HEK293 (cell line): ENCODE measurements around the gene PARD3.

ENCODE experiments used
- CTCF ChIA-PET: fragments of 350-600 bp; formaldehyde crosslinking; extraction: SDS; loops from one replicate; lab custom pipeline; 2021; ENCODE audit warnings: antibody characterized with exemption; lab: Yijun Ruan, JAX
- POLR2A ChIA-PET: fragments of 300-600 bp; formaldehyde crosslinking; extraction: SDS; loops from one replicate; lab custom pipeline; 2020; ENCODE audit warnings: antibody characterized with exemption, inconsistent platforms; lab: Yijun Ruan, JAX
- H3K27ac ChIP-seq: fragments of 200-500 bp; sonication (Bioruptor generic); 2 replicates; pipeline ENCODE4 v1.5.1; 2014; ENCODE audit warnings: low read depth, low read length, control low read depth, inconsistent platforms; ENCODE audit errors: extremely low read depth
- H3K36me3 ChIP-seq, 2 experiments: fragments of 200-500 bp in 1 of 2; sonication (Bioruptor generic) in 1 of 2; 1 replicate in 1 of 2; 2 replicates in 1 of 2; pipeline ENCODE4 v1.5.1; 2014 to 2017; ENCODE audit warnings: inconsistent platforms in 2 of 2, low read length in 2 of 2; ENCODE audit not compliant: control insufficient read depth in 2 of 2, insufficient read depth in 1 of 2
- H3K4me1 ChIP-seq: fragments of 200-500 bp; sonication (Bioruptor generic); 2 replicates; pipeline ENCODE4 v1.5.1; 2014; ENCODE audit warnings: mild to moderate bottlenecking, low read length, inconsistent platforms; ENCODE audit not compliant: control insufficient read depth, insufficient read depth
- H3K4me3 ChIP-seq: 2 replicates; pipeline ENCODE4 v1.5.1; 2011; ENCODE audit warnings: low read depth, mild to moderate bottlenecking, control low read depth, low read length, moderate library complexity
- H3K9me3 ChIP-seq: fragments of 200-500 bp; sonication (Bioruptor generic); 2 replicates; pipeline ENCODE4 v1.5.1; 2014; ENCODE audit warnings: low read depth, low read length, inconsistent platforms; ENCODE audit not compliant: control insufficient read depth, insufficient read depth
- CTCF ChIP-seq: fragments of 450-650 bp; formaldehyde crosslinking; IDR thresholded peaks from 2 replicates; pipeline ENCODE4 v1.5.1; 2016; ENCODE audit warnings: missing biosample characterization, missing genetic modification characterization
- IKZF3 ChIP-seq: fragments of 450-650 bp; IDR thresholded peaks from 2 replicates; pipeline ENCODE4 v1.5.0; 2018; ENCODE audit warnings: missing biosample characterization, mild to moderate bottlenecking, missing genetic modification characterization, moderate library complexity
- SCRT2 ChIP-seq: fragments of 450-650 bp; formaldehyde crosslinking; IDR thresholded peaks from 2 replicates; pipeline ENCODE4 v1.5.1; 2016; ENCODE audit warnings: missing biosample characterization, missing genetic modification characterization
- SP2 ChIP-seq: fragments of 450-650 bp; formaldehyde crosslinking; IDR thresholded peaks from 2 replicates; pipeline ENCODE4 v1.5.1; 2016; ENCODE audit warnings: missing biosample characterization, missing genetic modification characterization
- ZFP41 ChIP-seq: fragments of 450-650 bp; formaldehyde crosslinking; IDR thresholded peaks from 2 replicates; pipeline ENCODE4 v1.5.1; 2016; ENCODE audit warnings: missing biosample characterization, missing genetic modification characterization, borderline replicate concordance
- ZNF132 ChIP-seq: fragments of 450-650 bp; formaldehyde crosslinking; IDR thresholded peaks from 2 replicates; pipeline ENCODE4 v1.5.1; 2017; ENCODE audit warnings: missing biosample characterization, missing genetic modification characterization, borderline replicate concordance
- ZNF174 ChIP-seq: fragments of 450-650 bp; formaldehyde crosslinking; IDR thresholded peaks from 2 replicates; pipeline ENCODE4 v1.5.0; 2017; ENCODE audit warnings: missing biosample characterization, mild to moderate bottlenecking, missing genetic modification characterization
- ZNF223 ChIP-seq: fragments of 450-650 bp; formaldehyde crosslinking; IDR thresholded peaks from 2 replicates; pipeline ENCODE4 v1.5.1; 2016; ENCODE audit warnings: missing biosample characterization, missing genetic modification characterization
- ZNF324 ChIP-seq: fragments of 450-650 bp; formaldehyde crosslinking; IDR thresholded peaks from 2 replicates; pipeline ENCODE4 v1.5.1; 2016; ENCODE audit warnings: missing biosample characterization, missing genetic modification characterization
- ZNF501 ChIP-seq: fragments of 450-650 bp; formaldehyde crosslinking; IDR thresholded peaks from 2 replicates; pipeline ENCODE4 v1.5.1; 2016; ENCODE audit warnings: missing biosample characterization, missing genetic modification characterization
- ZNF555 ChIP-seq: fragments of 450-650 bp; formaldehyde crosslinking; conservative IDR thresholded peaks from 2 replicates; pipeline ENCODE4 v1.5.1; 2017; ENCODE audit warnings: missing biosample characterization, mild to moderate bottlenecking, missing genetic modification characterization, inconsistent platforms
- ZNF670 ChIP-seq: fragments of 450-650 bp; formaldehyde crosslinking; IDR thresholded peaks from 2 replicates; pipeline ENCODE4 v1.5.1; 2016; ENCODE audit warnings: missing biosample characterization, missing genetic modification characterization, low read depth
- ZNF747 ChIP-seq: fragments of 450-650 bp; formaldehyde crosslinking; IDR thresholded peaks from 2 replicates; pipeline ENCODE4 v1.5.1; 2016; ENCODE audit warnings: missing biosample characterization, missing genetic modification characterization
- ZNF768 ChIP-seq: fragments of 450-650 bp; formaldehyde crosslinking; IDR thresholded peaks from 2 replicates; pipeline ENCODE4 v1.5.1; 2018; ENCODE audit warnings: missing biosample characterization, mild to moderate bottlenecking, missing genetic modification characterization
- ZNF777 ChIP-seq: fragments of 450-650 bp; formaldehyde crosslinking; IDR thresholded peaks from 2 replicates; pipeline ENCODE4 v1.5.1; 2017; ENCODE audit warnings: missing biosample characterization, missing genetic modification characterization, borderline replicate concordance
- TF ChIP-seq, protein P1 (sequence below): fragments of 450-650 bp; formaldehyde crosslinking; IDR thresholded peaks from 2 replicates; pipeline ENCODE4 v1.5.1; 2016; ENCODE audit warnings: missing biosample characterization, missing genetic modification characterization
- TF ChIP-seq, protein P2 (sequence below): fragments of 450-650 bp; IDR thresholded peaks from 2 replicates; pipeline ENCODE4 v1.5.1; 2018; ENCODE audit warnings: missing biosample characterization, mild to moderate bottlenecking, missing genetic modification characterization
- TF ChIP-seq, protein P3 (sequence below): fragments of 450-650 bp; formaldehyde crosslinking; IDR thresholded peaks from 2 replicates; pipeline ENCODE4 v1.5.1; 2016; ENCODE audit warnings: missing biosample characterization, missing genetic modification characterization

PARD3 gene

DNA sequence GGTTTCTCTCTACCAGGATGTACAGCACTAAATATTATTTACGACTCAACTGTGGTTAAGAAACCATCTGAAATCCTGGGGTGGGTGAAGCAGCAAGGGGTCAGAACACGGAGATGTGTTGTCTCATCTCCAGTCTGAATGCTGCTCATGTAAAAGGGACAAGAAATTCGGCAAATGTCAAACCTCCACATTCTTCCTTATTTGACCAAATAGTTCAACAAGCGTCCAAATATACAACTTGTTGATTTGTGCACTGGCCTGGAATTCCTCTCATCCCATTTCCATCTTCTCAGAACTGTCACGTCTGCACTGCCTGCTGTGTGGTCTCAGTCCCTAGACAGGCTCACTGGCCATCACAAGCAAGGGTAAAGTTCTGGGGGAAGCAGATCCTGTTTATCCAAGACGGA, 520.0 kb downstream of the PARD3 start:
- H3K4me1 ChIP-seq: peaks cover 7% of the 10 kb centered on the region; the same call in 1 of the 2 replicates

GRCh38 chr10:34294137-34294536, 521.0 kb downstream of the PARD3 start:
- ChIA-PET CTCF (no interaction called here), POLR2A (no interaction called here)
- TF ChIP-seq ZNF132 (tag by site-specific recombination): no peak
- TF ChIP-seq ZNF777: no peak
- TF ChIP-seq, protein P1, sequence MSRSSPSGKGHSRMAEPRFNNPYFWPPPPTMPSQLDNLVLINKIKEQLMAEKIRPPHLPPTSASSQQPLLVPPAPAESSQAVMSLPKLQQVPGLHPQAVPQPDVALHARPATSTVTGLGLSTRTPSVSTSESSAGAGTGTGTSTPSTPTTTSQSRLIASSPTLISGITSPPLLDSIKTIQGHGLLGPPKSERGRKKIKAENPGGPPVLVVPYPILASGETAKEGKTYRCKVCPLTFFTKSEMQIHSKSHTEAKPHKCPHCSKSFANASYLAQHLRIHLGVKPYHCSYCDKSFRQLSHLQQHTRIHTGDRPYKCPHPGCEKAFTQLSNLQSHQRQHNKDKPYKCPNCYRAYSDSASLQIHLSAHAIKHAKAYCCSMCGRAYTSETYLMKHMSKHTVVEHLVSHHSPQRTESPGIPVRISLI (tag by site-specific recombination): no peak
- TF ChIP-seq ZNF747: no peak
- no peak for TF ChIP-seq ZFP41 (tag by site-specific recombination)
- TF ChIP-seq ZNF223 (tag by site-specific recombination): no peak
- H3K4me3 ChIP-seq: no peak overlapping the region
- no peak overlapping the region for H3K27ac ChIP-seq
- H3K4me1 ChIP-seq: peaks cover 7% of the 10 kb centered on the region; the same call in 1 of the 2 replicates
- H3K36me3 ChIP-seq: no peaks in the 10 kb centered on the region
- H3K9me3 ChIP-seq: no peaks in the 10 kb centered on the region

More for the DNA sequence above, 520.0 kb downstream of the PARD3 start:
- Histone ChIP-seq H3K9me3 (no peaks in the 10 kb centered on the region), H3K36me3 (no peaks in the 10 kb centered on the region), H3K4me3 (no peak overlapping the region), H3K27ac (no peak overlapping the region)
- POLR2A ChIA-PET: no interaction called here
- TF ChIP-seq SCRT2: peak; percentile 67
- TF ChIP-seq ZNF324 (tag by site-specific recombination): no peak
- CTCF ChIA-PET: no interaction called here

- no peak overlapping the region for H3K4me3 ChIP-seq
- H3K4me1 ChIP-seq: peaks cover 7% of the 10 kb centered on the region; the same call in 1 of the 2 replicates
- ChIA-PET CTCF (no interaction called here), POLR2A (no interaction called here)
- no peak for TF ChIP-seq IKZF3 (tag by site-specific recombination)
- TF ChIP-seq ZNF670: no peak
- no peak for TF ChIP-seq SP2 (tag by site-specific recombination)
- TF ChIP-seq ZNF174 (tag by site-specific recombination): no peak
- no peak for TF ChIP-seq ZNF555 (tag by site-specific recombination)
- TF ChIP-seq CTCF (tag by site-specific recombination): no peak
- no peak for TF ChIP-seq ZNF501 (tag by site-specific recombination)
- TF ChIP-seq, protein P2, sequence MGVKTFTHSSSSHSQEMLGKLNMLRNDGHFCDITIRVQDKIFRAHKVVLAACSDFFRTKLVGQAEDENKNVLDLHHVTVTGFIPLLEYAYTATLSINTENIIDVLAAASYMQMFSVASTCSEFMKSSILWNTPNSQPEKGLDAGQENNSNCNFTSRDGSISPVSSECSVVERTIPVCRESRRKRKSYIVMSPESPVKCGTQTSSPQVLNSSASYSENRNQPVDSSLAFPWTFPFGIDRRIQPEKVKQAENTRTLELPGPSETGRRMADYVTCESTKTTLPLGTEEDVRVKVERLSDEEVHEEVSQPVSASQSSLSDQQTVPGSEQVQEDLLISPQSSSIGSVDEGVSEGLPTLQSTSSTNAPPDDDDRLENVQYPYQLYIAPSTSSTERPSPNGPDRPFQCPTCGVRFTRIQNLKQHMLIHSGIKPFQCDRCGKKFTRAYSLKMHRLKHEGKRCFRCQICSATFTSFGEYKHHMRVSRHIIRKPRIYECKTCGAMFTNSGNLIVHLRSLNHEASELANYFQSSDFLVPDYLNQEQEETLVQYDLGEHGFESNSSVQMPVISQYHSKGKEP (tag by site-specific recombination): no peak
- TF ChIP-seq, protein P3, sequence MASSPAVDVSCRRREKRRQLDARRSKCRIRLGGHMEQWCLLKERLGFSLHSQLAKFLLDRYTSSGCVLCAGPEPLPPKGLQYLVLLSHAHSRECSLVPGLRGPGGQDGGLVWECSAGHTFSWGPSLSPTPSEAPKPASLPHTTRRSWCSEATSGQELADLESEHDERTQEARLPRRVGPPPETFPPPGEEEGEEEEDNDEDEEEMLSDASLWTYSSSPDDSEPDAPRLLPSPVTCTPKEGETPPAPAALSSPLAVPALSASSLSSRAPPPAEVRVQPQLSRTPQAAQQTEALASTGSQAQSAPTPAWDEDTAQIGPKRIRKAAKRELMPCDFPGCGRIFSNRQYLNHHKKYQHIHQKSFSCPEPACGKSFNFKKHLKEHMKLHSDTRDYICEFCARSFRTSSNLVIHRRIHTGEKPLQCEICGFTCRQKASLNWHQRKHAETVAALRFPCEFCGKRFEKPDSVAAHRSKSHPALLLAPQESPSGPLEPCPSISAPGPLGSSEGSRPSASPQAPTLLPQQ: no peak
- TF ChIP-seq ZNF768 (tag by site-specific recombination): no peak
- no peaks in the 10 kb centered on the region for H3K9me3 ChIP-seq
- H3K27ac ChIP-seq: no peak overlapping the region
- H3K36me3 ChIP-seq: no peaks in the 10 kb centered on the region
Measured at GRCh38 chr10:34292675-34293074, 522.4 kb downstream of the PARD3 start.
